ENCODE data around the gene ANKRD17. TPM values are rescaled to one million over a fixed set of nuclear protein-coding genes. Genes with fewer than 3 reads are reported as not detected.

ANKRD17 gene
- polyA plus RNA-seq, 1 donor from 2014 or later = 30.4 TPM

DNA sequence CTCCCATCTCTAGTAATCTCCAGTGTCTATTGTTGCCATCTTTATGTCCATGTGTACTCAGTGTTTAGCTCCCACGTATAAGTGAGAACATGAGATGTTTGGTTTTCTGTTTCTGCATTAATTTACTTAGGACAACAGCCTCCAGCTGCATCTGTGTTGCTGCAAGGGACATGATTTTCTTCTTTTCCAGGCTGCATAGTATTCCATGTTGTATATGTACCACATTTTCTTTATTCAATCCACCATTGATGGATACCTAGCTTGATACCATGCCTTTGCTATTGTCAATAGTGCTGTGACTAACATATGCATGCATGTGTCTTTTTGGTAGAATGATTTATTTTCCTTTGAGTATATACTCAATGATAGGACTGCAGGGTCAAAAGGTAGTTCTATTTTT lies 18.6 kb upstream of the ANKRD17 start:
- H3K79me2 ChIP-seq (replicated peaks; ENCODE audit: insufficient read depth, low read length) = no peaks in the 10 kb centered on the region
- no peak overlapping the region for H3K9ac ChIP-seq (ENCODE audit: low read length)
- peaks cover 4% of the 10 kb centered on the region for H3K9me3 ChIP-seq (ENCODE audit: low read length)
- no peaks in the 10 kb centered on the region for H3F3A ChIP-seq (ENCODE audit: insufficient read depth, low read length, poor library complexity, severe bottlenecking)
- H3K4me3 ChIP-seq (ENCODE audit: low read length) = no peak overlapping the region
- H3K36me3 ChIP-seq (ENCODE audit: insufficient read depth, low read length) = no peaks in the 10 kb centered on the region
- no peak overlapping the region for H3K4me2 ChIP-seq (ENCODE audit: low read length)
- no peaks in the 10 kb centered on the region for H3K9me2 ChIP-seq (ENCODE audit: insufficient read depth, low read length)
- H3K27me3 ChIP-seq (ENCODE audit: insufficient read depth, low read depth, low read length) = no peaks in the 10 kb centered on the region
- no peak overlapping the region for H2AFZ ChIP-seq (ENCODE audit: low read depth, low read length)
- no peak overlapping the region for H3K27ac ChIP-seq (ENCODE audit: low read length)
- TF ChIP-seq EZH2 (IDR thresholded peaks at IDR 0.05; ENCODE audit: borderline replicate concordance, insufficient read depth, low read length, poor library complexity, severe bottlenecking) = no peak
- TF ChIP-seq, protein P1, sequence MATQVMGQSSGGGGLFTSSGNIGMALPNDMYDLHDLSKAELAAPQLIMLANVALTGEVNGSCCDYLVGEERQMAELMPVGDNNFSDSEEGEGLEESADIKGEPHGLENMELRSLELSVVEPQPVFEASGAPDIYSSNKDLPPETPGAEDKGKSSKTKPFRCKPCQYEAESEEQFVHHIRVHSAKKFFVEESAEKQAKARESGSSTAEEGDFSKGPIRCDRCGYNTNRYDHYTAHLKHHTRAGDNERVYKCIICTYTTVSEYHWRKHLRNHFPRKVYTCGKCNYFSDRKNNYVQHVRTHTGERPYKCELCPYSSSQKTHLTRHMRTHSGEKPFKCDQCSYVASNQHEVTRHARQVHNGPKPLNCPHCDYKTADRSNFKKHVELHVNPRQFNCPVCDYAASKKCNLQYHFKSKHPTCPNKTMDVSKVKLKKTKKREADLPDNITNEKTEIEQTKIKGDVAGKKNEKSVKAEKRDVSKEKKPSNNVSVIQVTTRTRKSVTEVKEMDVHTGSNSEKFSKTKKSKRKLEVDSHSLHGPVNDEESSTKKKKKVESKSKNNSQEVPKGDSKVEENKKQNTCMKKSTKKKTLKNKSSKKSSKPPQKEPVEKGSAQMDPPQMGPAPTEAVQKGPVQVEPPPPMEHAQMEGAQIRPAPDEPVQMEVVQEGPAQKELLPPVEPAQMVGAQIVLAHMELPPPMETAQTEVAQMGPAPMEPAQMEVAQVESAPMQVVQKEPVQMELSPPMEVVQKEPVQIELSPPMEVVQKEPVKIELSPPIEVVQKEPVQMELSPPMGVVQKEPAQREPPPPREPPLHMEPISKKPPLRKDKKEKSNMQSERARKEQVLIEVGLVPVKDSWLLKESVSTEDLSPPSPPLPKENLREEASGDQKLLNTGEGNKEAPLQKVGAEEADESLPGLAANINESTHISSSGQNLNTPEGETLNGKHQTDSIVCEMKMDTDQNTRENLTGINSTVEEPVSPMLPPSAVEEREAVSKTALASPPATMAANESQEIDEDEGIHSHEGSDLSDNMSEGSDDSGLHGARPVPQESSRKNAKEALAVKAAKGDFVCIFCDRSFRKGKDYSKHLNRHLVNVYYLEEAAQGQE (IDR thresholded peaks at IDR 0.05; ENCODE audit: borderline replicate concordance) = no peak
- TF ChIP-seq EP300 (conservative IDR thresholded peaks at IDR 0.05; ENCODE audit: poor library complexity, severe bottlenecking) = no peak
- TF ChIP-seq MXI1 (conservative IDR thresholded peaks at IDR 0.05; ENCODE audit: poor library complexity, severe bottlenecking) = no peak
- TF ChIP-seq SMC3 (conservative IDR thresholded peaks at IDR 0.05; ENCODE audit: poor library complexity) = no peak
- no peak for TF ChIP-seq RAD21 (conservative IDR thresholded peaks at IDR 0.05)
- H4K20me1 ChIP-seq (ENCODE audit: insufficient read depth) = no peaks in the 10 kb centered on the region

DNA sequence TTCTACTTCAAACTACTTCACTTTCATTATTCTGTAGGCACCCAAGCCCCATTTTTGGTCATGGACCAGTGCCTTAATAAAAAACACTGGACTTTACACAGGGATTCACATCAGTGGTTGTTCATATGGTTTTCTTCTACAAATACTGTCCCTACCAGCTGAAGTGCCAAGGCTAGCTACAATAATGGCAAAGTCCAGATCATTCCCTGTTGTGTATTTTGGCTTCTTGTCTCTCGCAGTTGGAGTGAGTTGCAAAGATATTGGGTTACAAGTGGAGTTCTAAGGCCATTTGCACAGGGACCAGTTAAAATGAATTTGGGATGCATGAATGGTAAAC lies 16.7 kb upstream of the ANKRD17 start:
- H3F3A ChIP-seq (ENCODE audit: insufficient read depth, low read length, poor library complexity, severe bottlenecking) = no peaks in the 10 kb centered on the region
- H3K9me2 ChIP-seq (ENCODE audit: insufficient read depth, low read length) = no peaks in the 10 kb centered on the region
- H4K20me1 ChIP-seq (ENCODE audit: insufficient read depth) = no peaks in the 10 kb centered on the region
- no peaks in the 10 kb centered on the region for H3K27me3 ChIP-seq (ENCODE audit: insufficient read depth, low read depth, low read length)
- TF ChIP-seq, protein P1 (IDR thresholded peaks at IDR 0.05; ENCODE audit: borderline replicate concordance) = no peak
- TF ChIP-seq POLR2AphosphoS5 (IDR thresholded peaks at IDR 0.05) (no peak), MXI1 (conservative IDR thresholded peaks at IDR 0.05; ENCODE audit: poor library complexity, severe bottlenecking) (no peak), TAF1 (IDR thresholded peaks at IDR 0.05; ENCODE audit: low read depth) (no peak), EP300 (conservative IDR thresholded peaks at IDR 0.05; ENCODE audit: poor library complexity, severe bottlenecking) (no peak), SMC3 (conservative IDR thresholded peaks at IDR 0.05; ENCODE audit: poor library complexity) (no peak)
- TF ChIP-seq, protein P2, sequence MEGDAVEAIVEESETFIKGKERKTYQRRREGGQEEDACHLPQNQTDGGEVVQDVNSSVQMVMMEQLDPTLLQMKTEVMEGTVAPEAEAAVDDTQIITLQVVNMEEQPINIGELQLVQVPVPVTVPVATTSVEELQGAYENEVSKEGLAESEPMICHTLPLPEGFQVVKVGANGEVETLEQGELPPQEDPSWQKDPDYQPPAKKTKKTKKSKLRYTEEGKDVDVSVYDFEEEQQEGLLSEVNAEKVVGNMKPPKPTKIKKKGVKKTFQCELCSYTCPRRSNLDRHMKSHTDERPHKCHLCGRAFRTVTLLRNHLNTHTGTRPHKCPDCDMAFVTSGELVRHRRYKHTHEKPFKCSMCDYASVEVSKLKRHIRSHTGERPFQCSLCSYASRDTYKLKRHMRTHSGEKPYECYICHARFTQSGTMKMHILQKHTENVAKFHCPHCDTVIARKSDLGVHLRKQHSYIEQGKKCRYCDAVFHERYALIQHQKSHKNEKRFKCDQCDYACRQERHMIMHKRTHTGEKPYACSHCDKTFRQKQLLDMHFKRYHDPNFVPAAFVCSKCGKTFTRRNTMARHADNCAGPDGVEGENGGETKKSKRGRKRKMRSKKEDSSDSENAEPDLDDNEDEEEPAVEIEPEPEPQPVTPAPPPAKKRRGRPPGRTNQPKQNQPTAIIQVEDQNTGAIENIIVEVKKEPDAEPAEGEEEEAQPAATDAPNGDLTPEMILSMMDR (IDR thresholded peaks at IDR 0.05; ENCODE audit: poor library complexity, severe bottlenecking) = no peak
- H3K9me3 ChIP-seq (ENCODE audit: low read length) = peaks cover 4% of the 10 kb centered on the region
- no peaks in the 10 kb centered on the region for H3K36me3 ChIP-seq (ENCODE audit: insufficient read depth, low read length)
- H3K79me2 ChIP-seq (replicated peaks; ENCODE audit: insufficient read depth, low read length) = no peaks in the 10 kb centered on the region
- H3K4me2 ChIP-seq (ENCODE audit: low read length) = no peak overlapping the region
- no peak overlapping the region for H2AFZ ChIP-seq (ENCODE audit: low read depth, low read length)
- H3K4me3 ChIP-seq (ENCODE audit: low read length) = no peak overlapping the region
- H3K9ac ChIP-seq (ENCODE audit: low read length) = no peak overlapping the region
- no peak overlapping the region for H3K27ac ChIP-seq (ENCODE audit: low read length)
